Mucosa of stomach (tissue), 1 donor: ENCODE data around the gene CACYBP.

Experiments used
- H3K27me3 ChIP-seq: one replicate; pipeline ENCODE4 v1.7.0; 2013; ENCODE audit warnings: mild to moderate bottlenecking, low read length; ENCODE audit not compliant: control insufficient read depth, insufficient read depth
- H3K36me3 ChIP-seq: one replicate; pipeline ENCODE4 v1.7.0; 2013; ENCODE audit warnings: low read length; ENCODE audit not compliant: control insufficient read depth, insufficient read depth
- H3K4me1 ChIP-seq: one replicate; pipeline ENCODE4 v1.7.0; 2013; ENCODE audit warnings: mild to moderate bottlenecking, low read length; ENCODE audit not compliant: control insufficient read depth, insufficient read depth
- H3K4me3 ChIP-seq: one replicate; pipeline ENCODE4 v1.7.0; 2013; ENCODE audit warnings: low read length
- H3K9ac ChIP-seq: one replicate; pipeline ENCODE4 v1.7.0; 2013; ENCODE audit warnings: mild to moderate bottlenecking, low read length, moderate library complexity
- H3K9me3 ChIP-seq: one replicate; pipeline ENCODE4 v1.7.0; 2013; ENCODE audit warnings: mild to moderate bottlenecking, low read length, moderate library complexity; ENCODE audit not compliant: control insufficient read depth
- donor health status: Pancreatic carcinoma.

Gene CACYBP

DNA sequence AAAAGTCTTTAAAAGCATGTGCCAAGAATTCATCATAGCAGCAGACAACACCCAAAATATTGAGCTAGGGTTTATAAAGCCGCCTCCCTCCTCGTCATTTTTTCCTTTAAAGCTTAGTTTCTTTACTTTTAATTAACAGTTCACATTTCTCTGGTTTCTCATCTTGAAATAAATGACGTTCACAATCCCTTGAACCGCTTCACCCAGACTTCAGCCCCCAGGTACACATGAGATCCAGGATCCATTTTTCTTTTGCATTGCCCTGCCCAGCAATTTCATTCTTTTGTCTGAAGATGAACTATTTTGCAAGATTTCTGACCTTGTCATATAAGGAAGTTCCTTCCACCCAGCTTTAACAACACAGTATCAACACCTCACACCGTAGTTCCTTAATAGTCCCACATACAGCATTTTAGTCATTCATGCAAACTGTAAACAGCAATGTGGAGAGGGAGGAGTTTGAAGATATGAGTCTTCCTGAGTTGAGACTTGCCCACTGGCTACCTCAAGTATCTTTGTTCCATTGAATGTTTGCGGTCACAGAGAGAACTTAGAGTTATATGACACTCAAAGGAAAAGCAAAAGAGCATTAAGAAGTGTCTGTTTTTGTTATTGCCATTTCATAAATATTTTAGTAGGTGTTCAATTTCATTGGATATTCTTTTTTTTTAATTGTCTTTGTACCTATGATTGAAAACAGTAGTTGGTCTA, 35.3 kb upstream of the CACYBP start:
- H3K9me3 ChIP-seq, result no peaks in the 10 kb centered on the region
- H3K27me3 ChIP-seq, result no peaks in the 10 kb centered on the region
- H3K4me1 ChIP-seq, result peaks cover 39% of the 10 kb centered on the region
- H3K9ac ChIP-seq, result peak overlapping the region; percentile 11
- H3K36me3 ChIP-seq, result no peaks in the 10 kb centered on the region
- no peak overlapping the region for H3K4me3 ChIP-seq

GRCh38 chr1:174964972-174965361, 34.8 kb upstream of the CACYBP start:
- Histone ChIP-seq H3K36me3 (peaks cover under 1% of the 10 kb centered on the region), H3K4me3 (no peak overlapping the region), H3K9me3 (no peaks in the 10 kb centered on the region), H3K9ac (peak overlapping the region; percentile 11), H3K4me1 (peaks cover 39% of the 10 kb centered on the region), H3K27me3 (no peaks in the 10 kb centered on the region)

DNA sequence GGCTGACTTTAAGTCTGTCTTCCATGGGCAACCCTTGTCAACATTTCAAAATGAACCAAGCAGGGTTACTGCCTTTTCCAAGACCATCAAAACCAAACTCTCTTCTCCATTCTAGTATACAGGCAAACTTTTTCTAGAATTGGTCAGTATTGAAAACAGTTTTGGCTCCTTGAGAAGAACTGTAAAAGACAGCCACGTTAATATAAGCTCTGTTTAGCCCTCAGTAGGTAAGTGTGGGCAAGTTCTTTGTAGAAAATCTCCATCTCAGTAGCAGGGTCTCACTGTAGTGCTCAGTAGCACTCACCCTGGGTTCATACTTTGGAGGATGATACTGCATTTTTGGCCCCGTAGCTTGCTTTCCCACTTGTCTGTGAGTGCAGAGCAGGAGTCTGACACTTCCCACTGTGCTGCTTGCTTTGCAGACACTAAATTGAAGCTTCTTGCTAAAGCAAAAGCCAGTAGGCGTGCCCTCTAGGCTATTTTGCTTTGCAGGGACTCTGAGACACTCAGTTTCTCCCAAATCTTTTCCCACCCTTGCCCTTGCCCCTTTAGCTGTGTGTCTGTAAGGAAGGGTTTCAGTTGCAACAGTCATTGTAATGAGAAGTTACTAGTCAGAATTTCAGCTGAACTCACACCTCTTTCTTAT, 34.3 kb upstream of the CACYBP start:
- Histone ChIP-seq H3K4me3 (no peak overlapping the region), H3K36me3 (peaks cover 3% of the 10 kb centered on the region), H3K4me1 (peaks cover 39% of the 10 kb centered on the region), H3K9me3 (no peaks in the 10 kb centered on the region), H3K27me3 (no peaks in the 10 kb centered on the region), H3K9ac (peak overlapping the region; percentile 11)

GRCh38 chr1:174966008-174966572, 33.7 kb upstream of the CACYBP start:
- Histone ChIP-seq H3K9ac (no peak overlapping the region), H3K27me3 (no peaks in the 10 kb centered on the region), H3K9me3 (no peaks in the 10 kb centered on the region), H3K4me3 (no peak overlapping the region), H3K4me1 (peaks cover 39% of the 10 kb centered on the region), H3K36me3 (peaks cover 3% of the 10 kb centered on the region)

DNA sequence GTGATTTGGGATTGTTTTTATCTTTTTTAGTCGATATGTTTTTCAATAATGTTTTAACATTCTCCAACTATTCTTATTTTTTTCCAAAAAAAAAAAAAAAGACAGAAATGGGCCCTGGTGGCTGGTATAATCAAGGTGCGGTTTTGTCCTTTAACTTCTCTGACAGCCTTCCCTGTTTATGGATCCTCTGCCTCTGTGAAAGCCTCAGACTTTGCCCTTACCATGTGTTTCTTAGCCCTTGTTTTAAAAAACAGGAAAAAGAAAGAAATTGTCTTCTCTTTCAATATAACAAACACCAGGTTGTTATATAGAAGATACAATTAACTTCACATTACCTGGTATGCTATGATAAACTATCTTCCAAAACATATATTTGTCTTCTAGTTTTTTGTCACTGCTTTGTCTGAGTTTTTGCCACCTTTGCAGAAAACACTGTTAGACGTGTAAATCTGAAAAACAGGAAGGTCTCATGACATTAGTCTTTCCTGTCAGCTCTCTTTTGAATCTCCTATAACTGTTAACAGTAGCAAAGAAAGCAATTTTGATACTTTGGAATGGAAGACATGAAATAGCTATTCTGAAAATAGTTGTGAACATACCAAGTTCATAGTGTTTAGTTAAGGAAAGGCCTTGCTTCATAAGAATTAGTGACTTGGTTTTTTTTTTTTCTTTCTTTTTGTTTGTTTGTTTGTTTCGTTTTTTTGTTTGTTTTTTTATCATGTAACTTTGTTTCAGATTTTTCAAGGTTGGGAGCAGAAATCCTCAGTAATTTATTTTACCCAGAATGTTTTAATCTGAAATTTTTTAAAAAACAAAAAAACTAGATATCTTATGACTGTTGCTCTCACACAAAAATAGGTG, 31.7 kb upstream of the CACYBP start:
- Histone ChIP-seq H3K27me3 (no peaks in the 10 kb centered on the region), H3K36me3 (peaks cover 3% of the 10 kb centered on the region), H3K4me3 (no peak overlapping the region), H3K9ac (no peak overlapping the region), H3K4me1 (peaks cover 39% of the 10 kb centered on the region), H3K9me3 (no peaks in the 10 kb centered on the region)

- Histone ChIP-seq H3K9me3 (no peaks in the 10 kb centered on the region), H3K4me1 (peaks cover 33% of the 10 kb centered on the region), H3K27me3 (no peaks in the 10 kb centered on the region), H3K4me3 (no peak overlapping the region), H3K9ac (no peak overlapping the region), H3K36me3 (peaks cover 3% of the 10 kb centered on the region)
Observed at GRCh38 chr1:174968750-174969244, 30.9 kb upstream of the CACYBP start.

DNA sequence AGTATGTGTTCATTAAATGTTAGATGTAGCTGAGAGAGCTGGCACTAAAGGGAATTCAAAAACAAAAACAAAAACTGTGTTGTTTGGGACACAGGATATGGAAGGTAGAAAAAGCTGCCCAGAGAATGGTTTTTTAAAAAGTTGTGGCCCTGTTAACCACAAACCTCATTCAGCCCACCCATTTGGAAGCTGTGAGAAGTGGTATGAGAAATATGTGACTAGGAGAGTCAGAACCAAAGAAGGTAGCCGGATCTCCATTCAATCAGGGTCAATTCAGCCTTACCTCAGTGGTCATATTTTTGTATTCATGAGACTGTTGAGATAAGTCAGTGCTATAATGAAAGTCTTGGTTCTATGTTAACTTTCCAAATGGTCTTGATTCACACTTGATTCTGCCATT, 29.8 kb upstream of the CACYBP start:
- Histone ChIP-seq H3K27me3 (no peaks in the 10 kb centered on the region), H3K4me1 (peaks cover 22% of the 10 kb centered on the region), H3K9me3 (no peaks in the 10 kb centered on the region), H3K4me3 (no peak overlapping the region), H3K36me3 (peaks cover 3% of the 10 kb centered on the region), H3K9ac (no peak overlapping the region)

GRCh38 chr1:174971466-174971865, 28.3 kb upstream of the CACYBP start:
- Histone ChIP-seq H3K4me3 (no peak overlapping the region), H3K36me3 (peaks cover 5% of the 10 kb centered on the region), H3K9ac (no peak overlapping the region), H3K4me1 (peaks cover 9% of the 10 kb centered on the region), H3K9me3 (no peaks in the 10 kb centered on the region), H3K27me3 (no peaks in the 10 kb centered on the region)

DNA sequence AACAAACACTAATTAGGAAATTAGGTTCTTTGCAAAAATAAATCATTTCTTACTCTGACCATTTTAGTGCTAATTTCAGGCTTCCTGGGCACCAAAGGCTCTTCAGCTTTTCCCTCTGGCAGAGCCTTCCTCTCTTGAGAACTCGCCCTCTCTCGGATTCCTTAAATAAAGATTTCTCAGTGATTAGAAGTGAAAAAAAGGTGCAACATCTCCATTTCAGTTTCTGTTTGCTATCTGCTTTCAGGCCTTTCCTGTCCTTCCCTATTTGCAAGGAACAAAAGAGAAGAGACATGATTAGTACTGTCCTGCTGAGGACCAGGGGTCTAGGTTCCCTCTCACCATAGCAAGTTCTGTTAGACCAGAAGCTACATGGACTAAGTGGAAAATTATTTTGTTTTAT, 27.8 kb upstream of the CACYBP start:
- Histone ChIP-seq H3K36me3 (peaks cover 8% of the 10 kb centered on the region), H3K4me3 (no peak overlapping the region), H3K9me3 (no peaks in the 10 kb centered on the region), H3K27me3 (no peaks in the 10 kb centered on the region), H3K9ac (no peak overlapping the region), H3K4me1 (peaks cover 9% of the 10 kb centered on the region)

- Histone ChIP-seq H3K9me3 (no peaks in the 10 kb centered on the region), H3K4me3 (no peak overlapping the region), H3K4me1 (no peaks in the 10 kb centered on the region), H3K36me3 (peaks cover 8% of the 10 kb centered on the region), H3K9ac (no peak overlapping the region), H3K27me3 (no peaks in the 10 kb centered on the region)
Observed at GRCh38 chr1:174974711-174975119, 25.0 kb upstream of the CACYBP start.

- Histone ChIP-seq H3K27me3 (no peaks in the 10 kb centered on the region), H3K4me1 (no peaks in the 10 kb centered on the region), H3K4me3 (no peak overlapping the region), H3K9ac (no peak overlapping the region), H3K36me3 (peaks cover 4% of the 10 kb centered on the region), H3K9me3 (no peaks in the 10 kb centered on the region)
Observed at GRCh38 chr1:174975764-174976163, 24.0 kb upstream of the CACYBP start.
